Aorta (tissue), 4 donors: ENCODE data around the gene TSPAN18. TPM values are rescaled to one million over a fixed set of nuclear protein-coding genes. Genes with fewer than 3 reads are reported as not detected.

Experiments
- polyA plus RNA-seq, 2 donors: library from polyadenylated mRNA; stranded (reverse); fragments of 200-250 nt; gene quantifications; one replicate each; pipeline ENCODE4 v1.2.3, GENCODE V29; 2013
- total RNA-seq, 2 donors: library from RNA; stranded (reverse); fragmentation: NEBNext Ultra II Directional; extraction: Animal tissue kit (Norgen Biotek cat#: 25700); gene quantifications; one replicate each; pipeline ENCODE4 v1.2.1, GENCODE V29; 2021
- donor health status: healthy with polysubstance abuse.
- donor health status: Bipolar disorder and iron deficiency.
- donor health status: DM: no; HTN: no; CAD: no.
- donor health status: DM: yes; HTN: yes; CAD: no.

The TSPAN18 gene
- total and polyA plus RNA-seq, 4 donors, result 1.0 to 44.9 (median 18.0) TPM

Other genes starting within 250 kb of the TSPAN18 start
- gene CD82, start 161.3 kb upstream of the TSPAN18 start, total RNA-seq, result 10 to 100 TPM; 44.1 to 64.6 TPM
- 10 to 100 TPM; 21.0 to 48.2 TPM for gene CD82, start 161.3 kb upstream of the TSPAN18 start, polyA plus RNA-seq
- gene TP53I11, start 223.9 kb downstream of the TSPAN18 start, total RNA-seq, result 10 to 100 TPM; 54.5 to 85.6 TPM
- 10 to 100 TPM; 25.9 to 37.3 TPM for gene TP53I11, start 223.9 kb downstream of the TSPAN18 start, polyA plus RNA-seq